Lung (tissue), 16 donors: ENCODE data around the gene ITGA11. TPM values are rescaled to one million over a fixed set of nuclear protein-coding genes. Genes with fewer than 3 reads are reported as not detected.

Experiments used
- ATAC-seq: fragments of 200-7000 bp; cut with Tn5 transposase; one replicate; pipeline ENCODE4 v1.9.1; 2020; ENCODE audit warnings: moderate number of reproducible peaks; ENCODE audit not compliant: insufficient read depth, low FRiP score
- DNase-seq, 3 donors: peaks; one replicate each; pipeline ENCODE4 v3.0.0-alpha.2; 2013 to 2017
- H3K27ac ChIP-seq, 2 donors: one replicate each; pipeline ENCODE4 v1.5.1; 2013; ENCODE audit warnings: mild to moderate bottlenecking in 2 of 2, moderate library complexity in 2 of 2, control low read depth in 1 of 2, inconsistent platforms in 1 of 2, low read depth in 1 of 2, low read length in 1 of 2
- H3K27me3 ChIP-seq, 3 donors: one replicate each; pipeline ENCODE4 v1.5.1; 2013; ENCODE audit warnings: low read length in 2 of 3; ENCODE audit not compliant: control insufficient read depth in 3 of 3, insufficient read depth in 3 of 3
- H3K36me3 ChIP-seq, 4 donors: one replicate each; pipeline ENCODE4 v1.5.1; 2013; ENCODE audit warnings: low read length in 4 of 4, mild to moderate bottlenecking in 1 of 4, moderate library complexity in 1 of 4; ENCODE audit not compliant: control insufficient read depth in 4 of 4, insufficient read depth in 4 of 4
- H3K4me1 ChIP-seq, 5 donors: one replicate each; pipeline ENCODE4 v1.5.1; 2013; ENCODE audit warnings: low read length in 5 of 5, mild to moderate bottlenecking in 2 of 5, moderate library complexity in 1 of 5; ENCODE audit not compliant: control insufficient read depth in 5 of 5, insufficient read depth in 5 of 5
- H3K4me3 ChIP-seq: one replicate; pipeline ENCODE4 v1.5.1; 2013; ENCODE audit warnings: mild to moderate bottlenecking, control low read depth, moderate library complexity
- H3K9ac ChIP-seq, 2 donors: one replicate each; pipeline ENCODE4 v1.5.1; 2013; ENCODE audit warnings: low read length in 2 of 2, control low read depth in 1 of 2; ENCODE audit not compliant: insufficient read depth in 1 of 2
- H3K9me3 ChIP-seq, 4 donors: one replicate each; pipeline ENCODE4 v1.5.1; 2013; ENCODE audit warnings: low read length in 3 of 4, mild to moderate bottlenecking in 1 of 4, moderate library complexity in 1 of 4; ENCODE audit not compliant: control insufficient read depth in 4 of 4, insufficient read depth in 3 of 4
- WGBS, 2 donors: extraction: QIAGEN DNeasy Blood & Tissue Kit; methylation state at CpG; one replicate each; pipeline ENCODE4 v1.1.7; 2013; 5-methylcytosine and 5-hydroxymethylcytosine counted together
- long read RNA-seq, 5 donors: transcript quantifications; one replicate each; lab custom pipeline, GENCODE V29; 2026
- polyA plus RNA-seq, 2 donors: library from polyadenylated mRNA; stranded (reverse); fragments of 200-250 nt; gene quantifications; one replicate each; pipeline ENCODE4 v1.2.1, GENCODE V29; 2013
- total RNA-seq, 2 donors: library from RNA; depleted of rRNA in 1 of 2; stranded (reverse); fragments of >200 nt in 1 of 2; gene quantifications; one replicate each; pipeline ENCODE4 v1.2.1, GENCODE V29; 2014 to 2021
- TF ChIP-seq, protein P1 (sequence below): IDR thresholded peaks from 2 replicates; pipeline ENCODE4 v1.5.1; 2012; ENCODE audit warnings: mild to moderate bottlenecking; ENCODE audit errors: control extremely low read depth, extremely low read depth
- donor health status: control.
- donor health status: control.
- donor health status: Bipolar disorder and iron deficiency.
- donor health status: healthy.
- donor health status: DM: yes; HTN: yes; CAD: no.

The ITGA11 gene
- total RNA-seq (1 to 10 TPM; 1.7 to 1.8 TPM), polyA plus RNA-seq (under 1 TPM; 0.35 to 0.39 TPM)
- long read RNA-seq, donor 1: 0 reads
- long read RNA-seq, donor 2: 0 reads
- long read RNA-seq, donor 3: 0 reads
- long read RNA-seq, donor 4: 0 reads
- long read RNA-seq, donor 5: 0 reads

DNA sequence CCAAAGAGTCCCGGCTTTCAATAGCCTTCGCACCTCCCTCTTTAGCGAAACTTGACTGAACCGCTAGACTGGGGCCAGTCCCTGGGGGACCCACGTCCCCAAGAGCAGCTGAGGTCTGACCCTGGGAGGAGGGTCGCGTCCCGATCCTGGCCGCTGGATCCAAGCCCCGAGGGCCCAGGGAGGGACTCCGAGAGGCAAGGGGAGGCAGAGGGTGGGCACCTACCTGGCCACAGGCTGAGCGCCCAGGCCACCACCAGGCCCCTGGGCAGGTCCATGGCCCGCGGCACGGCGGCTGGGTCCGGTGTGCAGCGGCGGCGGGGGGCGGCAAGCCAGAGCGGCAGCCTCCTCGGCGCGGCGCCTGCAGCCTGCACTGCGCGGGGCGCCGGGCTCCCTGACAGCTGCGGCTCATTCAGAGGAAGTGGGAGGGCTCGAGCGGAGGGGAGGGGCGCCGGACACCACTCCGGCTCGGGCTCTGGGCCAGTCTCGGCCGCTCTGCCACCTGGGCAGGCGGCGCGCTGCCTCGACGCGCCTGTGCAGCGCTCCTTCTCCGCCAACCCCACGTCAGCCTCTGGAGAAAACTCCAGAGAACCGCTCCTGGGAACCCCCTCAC lies at the start of gene ITGA11:
TSS of gene ITGA11 (minus strand) at position 372 of the 610 bp plus-strand sequence. CDS start at position 275, 97 bp downstream.
- ATAC-seq: peak; percentile 72
- 0 to 1% methylated on average over 41 to 49 of the region's 49 CpGs for WGBS, 2 donors
- H3K9me3 ChIP-seq: no peaks in the 10 kb centered on the region
- H3K36me3 ChIP-seq: no peaks in the 10 kb centered on the region
- H3K27ac ChIP-seq: no peak within 1 kb of the TSS
- TF ChIP-seq, protein P1, sequence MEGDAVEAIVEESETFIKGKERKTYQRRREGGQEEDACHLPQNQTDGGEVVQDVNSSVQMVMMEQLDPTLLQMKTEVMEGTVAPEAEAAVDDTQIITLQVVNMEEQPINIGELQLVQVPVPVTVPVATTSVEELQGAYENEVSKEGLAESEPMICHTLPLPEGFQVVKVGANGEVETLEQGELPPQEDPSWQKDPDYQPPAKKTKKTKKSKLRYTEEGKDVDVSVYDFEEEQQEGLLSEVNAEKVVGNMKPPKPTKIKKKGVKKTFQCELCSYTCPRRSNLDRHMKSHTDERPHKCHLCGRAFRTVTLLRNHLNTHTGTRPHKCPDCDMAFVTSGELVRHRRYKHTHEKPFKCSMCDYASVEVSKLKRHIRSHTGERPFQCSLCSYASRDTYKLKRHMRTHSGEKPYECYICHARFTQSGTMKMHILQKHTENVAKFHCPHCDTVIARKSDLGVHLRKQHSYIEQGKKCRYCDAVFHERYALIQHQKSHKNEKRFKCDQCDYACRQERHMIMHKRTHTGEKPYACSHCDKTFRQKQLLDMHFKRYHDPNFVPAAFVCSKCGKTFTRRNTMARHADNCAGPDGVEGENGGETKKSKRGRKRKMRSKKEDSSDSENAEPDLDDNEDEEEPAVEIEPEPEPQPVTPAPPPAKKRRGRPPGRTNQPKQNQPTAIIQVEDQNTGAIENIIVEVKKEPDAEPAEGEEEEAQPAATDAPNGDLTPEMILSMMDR: no peak
- peaks cover 0 to 63% (median 38%) of the 10 kb centered on the region in 3 donors for H3K27me3 ChIP-seq
- peaks cover 0 to 19% (median 0%) of the 10 kb centered on the region in 5 donors for H3K4me1 ChIP-seq
- H3K4me3 ChIP-seq: peak within 1 kb of the TSS; percentile 8
- H3K9ac ChIP-seq: no peak within 1 kb of the TSS
- peak; percentile 74 to 86 (median 81) for DNase-seq

GRCh38 chr15:68481321-68481720 lies 49.4 kb upstream of the ITGA11 start:
- Histone ChIP-seq H3K36me3 (no peaks in the 10 kb centered on the region), H3K9ac (no peak overlapping the region), H3K9me3 (peaks cover 0 to 2% (median 0%) of the 10 kb centered on the region in 4 donors), H3K4me1 (peaks cover 0 to 6% (median 2%) of the 10 kb centered on the region in 5 donors), H3K27ac (no peak overlapping the region), H3K27me3 (no peaks in the 10 kb centered on the region), H3K4me3 (no peak overlapping the region)
- TF ChIP-seq, protein P1: no peak
- WGBS, 2 donors: 57 to 77% methylated on average over 3 of the region's 3 CpGs
- no peak for DNase-seq
- ATAC-seq: no peak

- 83 to 96% methylated on average over 5 of the region's 5 CpGs for WGBS, 2 donors
- H3K27ac ChIP-seq: no peak overlapping the region
- no peak overlapping the region for H3K4me3 ChIP-seq
- ATAC-seq: no peak
- H3K36me3 ChIP-seq: no peaks in the 10 kb centered on the region
- no peak for DNase-seq
- no peaks in the 10 kb centered on the region for H3K27me3 ChIP-seq
- TF ChIP-seq, protein P1: no peak
- no peak overlapping the region for H3K9ac ChIP-seq
- H3K4me1 ChIP-seq: peaks cover 0 to 6% (median 2%) of the 10 kb centered on the region in 5 donors
- peaks cover 0 to 2% (median 0%) of the 10 kb centered on the region in 4 donors for H3K9me3 ChIP-seq
These were observed 48.3 kb upstream of the ITGA11 start for GRCh38 chr15:68480296-68480695.
